Heart right ventricle (tissue), 16 donors: ENCODE results near the gene CORO7. TPM values are rescaled to one million over a fixed set of nuclear protein-coding genes. Genes with fewer than 3 reads are reported as not detected.

Source experiments
- ATAC-seq, 8 donors: fragments of 200-7000 bp; cut with Tn5 transposase; one replicate each; pipeline ENCODE4 v1.9.1; 2020; ENCODE audit warnings: mild to moderate bottlenecking in 8 of 8, moderate library complexity in 8 of 8, moderate number of reproducible peaks in 1 of 8
- DNase-seq, 2 donors: peaks; one replicate each; pipeline ENCODE4 v3.0.0-alpha.2; 2020
- H3K27ac ChIP-seq, 10 donors: fragments of 200-600 bp; sonication (generic) in 2 of 10; one replicate each; pipeline versions ENCODE4 v1.5.0 to v1.8.0; 2020 to 2022; ENCODE audit warnings: mild to moderate bottlenecking in 3 of 10
- H3K27me3 ChIP-seq, 7 donors: fragments of 200-600 bp; one replicate each; pipeline ENCODE4 v1.8.0; 2021 to 2022; ENCODE audit warnings: mild to moderate bottlenecking in 2 of 7
- H3K36me3 ChIP-seq, 9 donors: fragments of 200-600 bp; sonication (generic) in 1 of 9; one replicate each; pipeline versions ENCODE4 v1.5.0 to v1.8.0; 2020 to 2022; ENCODE audit warnings: mild to moderate bottlenecking in 2 of 9
- H3K4me1 ChIP-seq, 9 donors: fragments of 200-600 bp; sonication (generic) in 1 of 9; one replicate each; pipeline versions ENCODE4 v1.5.0 to v1.8.0; 2020 to 2022; ENCODE audit warnings: mild to moderate bottlenecking in 4 of 9
- H3K4me3 ChIP-seq, 10 donors: fragments of 200-600 bp; sonication (generic) in 2 of 10; one replicate each; pipeline versions ENCODE4 v1.5.0 to v1.8.0; 2020 to 2022; ENCODE audit warnings: mild to moderate bottlenecking in 7 of 10, moderate library complexity in 2 of 10
- H3K9me3 ChIP-seq, 11 donors: fragments of 200-600 bp in 10 of 11; sonication (generic) in 2 of 11; one replicate each; pipeline versions ENCODE4 v1.5.0 to v1.8.0; 2013 to 2022; ENCODE audit warnings: mild to moderate bottlenecking in 2 of 11, control low read depth in 1 of 11, moderate library complexity in 1 of 11
- CTCF ChIP-seq, 9 donors: fragments of 200-600 bp; sonication (generic) in 2 of 9; IDR thresholded peaks; one replicate each; pipeline versions ENCODE4 v1.5.0 to v1.8.0; 2021 to 2022; ENCODE audit warnings: antibody characterized with exemption in 9 of 9, mild to moderate bottlenecking in 5 of 9, moderate library complexity in 1 of 9
- WGBS, 2 donors: extraction: QIAGEN DNeasy Blood & Tissue Kit; methylation state at CpG; one replicate each; pipeline ENCODE4 v1.1.7; 2013; ENCODE audit warnings: inconsistent platforms in 1 of 2; 5-methylcytosine and 5-hydroxymethylcytosine counted together
- intact Hi-C, 10 donors: fragments of 100-400 bp; cut with DNase I; formaldehyde crosslinking; loops; one replicate each; pipeline versions ENCODE4 v1.11.1 to v1.14.2; 2022
- polyA plus RNA-seq, 2 donors: library from polyadenylated mRNA; stranded (reverse); fragments of 200-250 nt; gene quantifications; one replicate each; pipeline ENCODE4 v1.2.3, GENCODE V29; 2013
- total RNA-seq, 10 donors: library from RNA; stranded (reverse); fragmentation: NEBNext Ultra II Directional in 3 of 10; extraction: Animal tissue kit (Norgen Biotek cat#: 25700) in 3 of 10; gene quantifications; one replicate each; pipeline versions ENCODE4 v1.2.1 to v1.2.4, GENCODE V29; 2021 to 2023
- donor health status: Arrhythmogenic right ventricular cardiomyopathy.
- donor health status: ischemic (EF 13 %, LVEDD 7.1; RV severe dilation, severe dysfunction).
- donor health status: healthy with polysubstance abuse.
- donor health status: DM: no; HTN: yes; CAD: no.
- donor health status: DM: no; HTN: no; CAD: no.
- donor health status: ischemic (EF 25% LVEDD 6.9; RV normal size, moderate dysfunction).
- donor health status: ischemic (EF 25% LVEDD 5.7; RV mildly dilated, moderate dysfunction).
- donor health status: healthy.
- donor health status: DM: yes; HTN: yes; CAD: no.
- donor health status: Ischemic cardiomyopathy.
- donor health status: ischemic (EF 35%, LVEDD 5.7; RV mildly dilated, moderate dysfunction).
- donor health status: nonischemic (EF 11% LVEDD 7.7; RV severe dilation, severe dysfunction).
- donor health status: DM: yes; HTN: yes; CAD: no.
- donor health status: PGD.
- donor health status: ischemic (EF 29% LVEDD 5.4; RV normal size, mild dysfunction).
- donor health status: nonischemic (EF 23%, LVEDD 6.1; RV moderate dilation, normal function).

The CORO7 gene
- total and polyA plus RNA-seq, 12 donors, result 6.5 to 21.8 (median 10.9) TPM

- H3K27ac ChIP-seq, result no peak overlapping the region
- no peaks in the 10 kb centered on the region for H3K27me3 ChIP-seq
- ATAC-seq (no peak), DNase-seq (no peak)
- peaks cover 16 to 41% (median 26%) of the 10 kb centered on the region in 9 donors for H3K4me1 ChIP-seq
- intact Hi-C loops, result no loop called here
- no peak overlapping the region for H3K4me3 ChIP-seq
- H3K9me3 ChIP-seq, result no peaks in the 10 kb centered on the region
- no peak for TF ChIP-seq CTCF (IDR thresholded peaks at IDR 0.05)
- H3K36me3 ChIP-seq, result peaks cover 0 to 52% (median 3%) of the 10 kb centered on the region in 9 donors
- WGBS, 2 donors, result 91 to 94% methylated on average over 13 of the region's 13 CpGs
Measured at GRCh38 chr16:4341250-4341649, 75.1 kb downstream of the CORO7 start.

GRCh38 chr16:4340443-4340842 lies 76.0 kb downstream of the CORO7 start:
- intact Hi-C loops, result no loop called here
- H3K4me3 ChIP-seq, result no peak overlapping the region
- ATAC-seq (no peak), DNase-seq (no peak)
- no peaks in the 10 kb centered on the region for H3K27me3 ChIP-seq
- H3K9me3 ChIP-seq, result no peaks in the 10 kb centered on the region
- H3K4me1 ChIP-seq, result peaks cover 14 to 41% (median 26%) of the 10 kb centered on the region in 9 donors
- no peak for TF ChIP-seq CTCF (IDR thresholded peaks at IDR 0.05)
- no peak overlapping the region for H3K27ac ChIP-seq
- 82 to 83% methylated on average over 6 of the region's 6 CpGs for WGBS, 2 donors
- H3K36me3 ChIP-seq, result peaks cover 0 to 60% (median 8%) of the 10 kb centered on the region in 9 donors

GRCh38 chr16:4339909-4340308 lies 76.5 kb downstream of the CORO7 start:
- H3K27ac ChIP-seq, result peak overlapping the region in 5 of 10 donors; percentile 13 to 59 (median 34)
- WGBS, 2 donors, result 39 to 48% methylated on average over 14 of the region's 14 CpGs
- H3K4me1 ChIP-seq, result peaks cover 13 to 41% (median 26%) of the 10 kb centered on the region in 9 donors
- H3K4me3 ChIP-seq, result no peak overlapping the region
- H3K9me3 ChIP-seq, result no peaks in the 10 kb centered on the region
- peak; percentile 21 to 55 (median 41) for ATAC-seq
- H3K36me3 ChIP-seq, result peaks cover 0 to 65% (median 13%) of the 10 kb centered on the region in 9 donors
- TF ChIP-seq CTCF (IDR thresholded peaks at IDR 0.05), result no peak
- intact Hi-C loops, result loop anchor here in 5 of 10 donors (10.0 kb wide), 3 partner anchors 135 to 355 kb away; no protein-coding TSS in a partner anchor
- H3K27me3 ChIP-seq, result no peaks in the 10 kb centered on the region
- DNase-seq, result peak in 1 of 2 donors; percentile 70

GRCh38 chr16:4339455-4339854 lies 76.9 kb downstream of the CORO7 start:
- DNase-seq (no peak), ATAC-seq (no peak)
- H3K4me3 ChIP-seq, result no peak overlapping the region
- peak overlapping the region in 6 of 10 donors; percentile 13 to 59 (median 34) for H3K27ac ChIP-seq
- peaks cover 13 to 41% (median 26%) of the 10 kb centered on the region in 9 donors for H3K4me1 ChIP-seq
- 68 to 69% methylated on average over 10 of the region's 10 CpGs for WGBS, 2 donors
- H3K9me3 ChIP-seq, result no peaks in the 10 kb centered on the region
- H3K27me3 ChIP-seq, result no peaks in the 10 kb centered on the region
- intact Hi-C loops, result loop anchor here in 5 of 10 donors (10.0 kb wide), 3 partner anchors 135 to 355 kb away; no protein-coding TSS in a partner anchor
- peaks cover 0 to 70% (median 17%) of the 10 kb centered on the region in 9 donors for H3K36me3 ChIP-seq
- TF ChIP-seq CTCF (IDR thresholded peaks at IDR 0.05), result no peak
